ENCODE data around the gene ENTREP3.

Gene ENTREP3

DNA sequence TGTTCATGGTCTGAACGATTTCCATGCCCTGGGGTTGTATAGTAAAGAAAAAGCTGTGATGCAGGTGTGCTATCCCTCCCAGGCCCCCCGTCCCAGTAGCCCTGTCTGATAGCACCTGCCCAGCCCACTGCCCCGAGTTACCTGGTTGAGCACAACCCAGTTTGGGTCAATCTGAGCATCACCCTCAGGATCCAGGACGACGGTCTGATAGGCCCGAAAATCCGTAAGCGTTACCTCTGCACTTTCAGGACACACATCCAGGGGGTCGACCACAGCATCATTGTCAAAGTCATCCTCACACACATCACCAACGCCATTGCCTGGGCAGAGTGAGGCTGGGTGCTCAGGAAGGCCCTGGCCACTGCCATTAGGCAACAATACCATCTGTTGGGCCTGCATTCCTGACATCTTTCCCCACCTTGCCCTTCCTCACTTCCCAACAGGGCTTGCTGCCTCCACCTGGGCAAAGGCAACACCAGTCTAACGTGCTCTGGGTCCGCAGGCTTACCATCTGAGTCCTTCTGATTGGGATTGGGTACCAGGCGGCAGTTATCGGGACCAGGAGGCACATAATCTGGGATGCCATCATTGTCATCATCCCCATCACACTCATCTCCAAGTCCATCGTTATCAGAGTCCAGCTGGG lies 57.3 kb downstream of the ENTREP3 start:
- DNase-seq: no peak

All from CD4-positive, alpha-beta T cell treated with Interleukin-17A for 4 hours (primary cell).